Activated CD8-positive, alpha-beta memory T cell treated with anti-CD3 and anti-CD28 coated beads, Interleukin-2, amount 10 ng/mL, durations not matched to agents 7 days and 5 days (primary cell): ENCODE data around the gene YTHDC1. TPM values are rescaled to one million over a fixed set of nuclear protein-coding genes. Genes with fewer than 3 reads are reported as not detected.

Experiments used
- ATAC-seq: fragments of 150-1000 bp; cut with Tn5 transposase; one replicate; pipeline ENCODE4 v1.10.0; 2021; ENCODE audit warnings: moderate library complexity
- CTCF ChIA-PET: fragments of 350-600 bp; sonication (Branson Sonifier 250); formaldehyde crosslinking; loops from one replicate; lab custom pipeline; 2021; ENCODE audit warnings: antibody characterized with exemption; lab: Charles Lee
- DNase-seq: peaks from one replicate; pipeline ENCODE4 v3.0.0-alpha.2; 2020
- H3K27ac Mint-ChIP-seq: one replicate; pipeline ENCODE4 v1.8.0; 2021; ENCODE audit warnings: mild to moderate bottlenecking, mixed read lengths
- H3K27me3 Mint-ChIP-seq: one replicate; pipeline ENCODE4 v1.8.0; 2021; ENCODE audit warnings: mixed read lengths
- H3K36me3 Mint-ChIP-seq: one replicate; pipeline ENCODE4 v1.8.0; 2021; ENCODE audit warnings: mild to moderate bottlenecking, mixed read lengths
- H3K4me1 Mint-ChIP-seq: one replicate; pipeline ENCODE4 v1.8.0; 2021; ENCODE audit warnings: mixed read lengths
- H3K4me3 Mint-ChIP-seq: one replicate; pipeline ENCODE4 v1.8.0; 2021; ENCODE audit warnings: mild to moderate bottlenecking, moderate library complexity, mixed read lengths
- H3K9me3 Mint-ChIP-seq: one replicate; pipeline ENCODE4 v1.8.0; 2022; ENCODE audit warnings: low read depth, mixed read lengths
- total RNA-seq, 2 experiments: library from RNA; stranded (reverse); gene quantifications; one replicate each; pipeline ENCODE4 v1.2.3, GENCODE V29; 2021

Gene YTHDC1
- total RNA-seq, 2 experiments from 2014 or later = 70.7 to 76.6 TPM

GRCh38 chr4:68272860-68273259, 77.0 kb downstream of the YTHDC1 start:
- Mint-ChIP-seq H3K27me3 (peaks cover 8% of the 10 kb centered on the region), H3K36me3 (peaks cover 3% of the 10 kb centered on the region), H3K9me3 (no peaks in the 10 kb centered on the region), H3K4me1 (peaks cover 5% of the 10 kb centered on the region), H3K27ac (no peak overlapping the region), H3K4me3 (no peak overlapping the region)
- DNase-seq = no peak
- CTCF ChIA-PET = interaction anchor here (1.8 to 3.4 kb wide), 2 partner anchors 103 to 110 kb away, joined by 5 to 30 read pairs; no protein-coding TSS in a partner anchor
- ATAC-seq = no peak

- CTCF ChIA-PET = interaction anchor here (1.0 to 3.4 kb wide), 5 partner anchors 8 to 110 kb away, joined by 4 to 30 read pairs (median 5); no protein-coding TSS in a partner anchor
- peaks cover 3% of the 10 kb centered on the region for H3K36me3 Mint-ChIP-seq
- DNase-seq = no peak
- peaks cover 8% of the 10 kb centered on the region for H3K27me3 Mint-ChIP-seq
- H3K9me3 Mint-ChIP-seq = no peaks in the 10 kb centered on the region
- ATAC-seq = no peak
- peaks cover 10% of the 10 kb centered on the region for H3K4me1 Mint-ChIP-seq
- peak overlapping the region; percentile 10 for H3K4me3 Mint-ChIP-seq
- H3K27ac Mint-ChIP-seq = no peak overlapping the region
Measured at GRCh38 chr4:68272380-68272779, 77.5 kb downstream of the YTHDC1 start.

- peaks cover 8% of the 10 kb centered on the region for H3K27me3 Mint-ChIP-seq
- CTCF ChIA-PET = interaction anchor here (0.6 to 3.4 kb wide), 6 partner anchors 8 to 111 kb away, joined by 3 to 30 read pairs (median 4); no protein-coding TSS in a partner anchor
- peaks cover 10% of the 10 kb centered on the region for H3K4me1 Mint-ChIP-seq
- peaks cover 3% of the 10 kb centered on the region for H3K36me3 Mint-ChIP-seq
- H3K9me3 Mint-ChIP-seq = no peaks in the 10 kb centered on the region
- DNase-seq (no peak), ATAC-seq (peak; percentile 53)
- H3K4me3 Mint-ChIP-seq = peak overlapping the region; percentile 10
- H3K27ac Mint-ChIP-seq = no peak overlapping the region
Measured at GRCh38 chr4:68271851-68272357, 78.0 kb downstream of the YTHDC1 start.

- ATAC-seq (no peak), DNase-seq (no peak)
- Mint-ChIP-seq H3K9me3 (no peaks in the 10 kb centered on the region), H3K4me1 (peaks cover 23% of the 10 kb centered on the region), H3K4me3 (no peak overlapping the region), H3K27ac (no peak overlapping the region), H3K27me3 (no peaks in the 10 kb centered on the region), H3K36me3 (peaks cover 3% of the 10 kb centered on the region)
- CTCF ChIA-PET = interaction anchor here (1.0 to 1.3 kb wide), 2 partner anchors 108 to 109 kb away, joined by 5 to 6 read pairs; no protein-coding TSS in a partner anchor
Measured at GRCh38 chr4:68267433-68267944, 82.4 kb downstream of the YTHDC1 start.

GRCh38 chr4:68264875-68265565, 84.9 kb downstream of the YTHDC1 start:
- no peak for ATAC-seq
- H3K27ac Mint-ChIP-seq = no peak overlapping the region
- H3K27me3 Mint-ChIP-seq = no peaks in the 10 kb centered on the region
- no peak for DNase-seq
- H3K9me3 Mint-ChIP-seq = no peaks in the 10 kb centered on the region
- no peak overlapping the region for H3K4me3 Mint-ChIP-seq
- peaks cover 19% of the 10 kb centered on the region for H3K4me1 Mint-ChIP-seq
- CTCF ChIA-PET = no interaction called here
- H3K36me3 Mint-ChIP-seq = no peaks in the 10 kb centered on the region

Other genes starting within 250 kb of the YTHDC1 start
- not detected for gene TMPRSS11F, start 220.2 kb downstream of the YTHDC1 start, total RNA-seq
- gene TMPRSS11B, start 104.4 kb downstream of the YTHDC1 start, total RNA-seq = not detected
- under 1 TPM in 1 of 2 experiments, not detected in 1; 0.12 TPM for gene TMPRSS11E, start 97.4 kb upstream of the YTHDC1 start, total RNA-seq
- not detected for gene UGT2B17, start 226.2 kb upstream of the YTHDC1 start, total RNA-seq